Measurements from ENCODE around the gene MAPK14. TPM values are rescaled to one million over a fixed set of nuclear protein-coding genes. Genes with fewer than 3 reads are reported as not detected.
A peak's percentile ranks its signal among the peaks of the same experiment; 100 is the strongest.
"Not testable (repeated sequence)": the region's sequence is repeated elsewhere in the genome, so short reads cannot be mapped to it uniquely, and the experiment has no call there.

The MAPK14 gene
- total RNA-seq, 1 donor from 2014 or later = 36.5 TPM

- Mint-ChIP-seq H3K27ac (ENCODE audit: unreplicated experiment) (no peak overlapping the region), H3K36me3 (ENCODE audit: low read depth) (no peaks in the 10 kb centered on the region), H3K9me3 (ENCODE audit: low read depth) (no peaks in the 10 kb centered on the region), H3K27me3 (ENCODE audit: low read depth) (no peaks in the 10 kb centered on the region), H3K4me1 (ENCODE audit: low read depth) (peaks cover 22% of the 10 kb centered on the region), H3K4me3 (ENCODE audit: unreplicated experiment) (no peak overlapping the region)
- DNase-seq (ENCODE audit: low spot score) = no peak
- TF ChIP-seq CTCF (IDR thresholded peaks at IDR 0.05) = no peak
Observed at GRCh38 chr6:36128793-36129192, 101.2 kb downstream of the MAPK14 start.

- H3K9me3 Mint-ChIP-seq (ENCODE audit: low read depth); H3K27me3 Mint-ChIP-seq (ENCODE audit: low read depth); H3K27ac Mint-ChIP-seq (ENCODE audit: unreplicated experiment); H3K4me3 Mint-ChIP-seq (ENCODE audit: unreplicated experiment); DNase-seq (ENCODE audit: low spot score); H3K36me3 Mint-ChIP-seq (ENCODE audit: low read depth): not testable (repeated sequence)
- peaks cover 22% of the 10 kb centered on the region for H3K4me1 Mint-ChIP-seq (ENCODE audit: low read depth)
Observed at GRCh38 chr6:36129334-36129733, 101.7 kb downstream of the MAPK14 start.

- peak within 1 kb of the TSS; percentile 21 for H3K4me3 Mint-ChIP-seq (ENCODE audit: unreplicated experiment)
- H3K27me3 Mint-ChIP-seq (ENCODE audit: low read depth) = no peaks in the 10 kb centered on the region
- no peaks in the 10 kb centered on the region for H3K36me3 Mint-ChIP-seq (ENCODE audit: low read depth)
- no peak for TF ChIP-seq CTCF (IDR thresholded peaks at IDR 0.05)
- H3K4me1 Mint-ChIP-seq (ENCODE audit: low read depth) = peaks cover 22% of the 10 kb centered on the region
- no peak within 1 kb of the TSS for H3K27ac Mint-ChIP-seq (ENCODE audit: unreplicated experiment)
- no peak for DNase-seq (ENCODE audit: low spot score)
- no peaks in the 10 kb centered on the region for H3K9me3 Mint-ChIP-seq (ENCODE audit: low read depth)
Observed at GRCh38 chr6:36129941-36130666, 102.5 kb downstream of the MAPK14 start, which contains the start of gene MAPK13. MAPK13 (plus strand) TSS chr6:36130513; CDS start chr6:36130583, 70 bp downstream.

GRCh38 chr6:36130667-36131510 lies 103.3 kb downstream of the MAPK14 start:
- no peak overlapping the region for H3K27ac Mint-ChIP-seq (ENCODE audit: unreplicated experiment)

GRCh38 chr6:36131511-36132245 lies 104.1 kb downstream of the MAPK14 start:
- Mint-ChIP-seq H3K27ac (ENCODE audit: unreplicated experiment) (no peak overlapping the region), H3K4me3 (ENCODE audit: unreplicated experiment) (no peak overlapping the region), H3K9me3 (ENCODE audit: low read depth) (no peaks in the 10 kb centered on the region), H3K27me3 (ENCODE audit: low read depth) (no peaks in the 10 kb centered on the region), H3K36me3 (ENCODE audit: low read depth) (no peaks in the 10 kb centered on the region), H3K4me1 (ENCODE audit: low read depth) (peaks cover 21% of the 10 kb centered on the region)
- TF ChIP-seq CTCF (IDR thresholded peaks at IDR 0.05) = no peak
- DNase-seq (ENCODE audit: low spot score) = no peak

More at GRCh38 chr6:36130667-36131510, 103.3 kb downstream of the MAPK14 start:
- Mint-ChIP-seq H3K36me3 (ENCODE audit: low read depth) (no peaks in the 10 kb centered on the region), H3K27me3 (ENCODE audit: low read depth) (no peaks in the 10 kb centered on the region), H3K4me1 (ENCODE audit: low read depth) (peaks cover 22% of the 10 kb centered on the region), H3K9me3 (ENCODE audit: low read depth) (no peaks in the 10 kb centered on the region), H3K4me3 (ENCODE audit: unreplicated experiment) (no peak overlapping the region)
- no peak for DNase-seq (ENCODE audit: low spot score)
- no peak for TF ChIP-seq CTCF (IDR thresholded peaks at IDR 0.05)

All from chondrocyte (in vitro differentiated cells).